Lower leg skin (tissue), 4 donors: ENCODE results near the gene PTGDS. TPM values are rescaled to one million over a fixed set of nuclear protein-coding genes. Genes with fewer than 3 reads are reported as not detected.

Experiments
- DNase-seq, 2 donors: peaks; one replicate each; pipeline ENCODE4 v3.0.0-alpha.2; 2019; ENCODE audit warnings: low spot score in 2 of 2
- H3K4me3 ChIP-seq: fragments of 200-600 bp; sonication (generic); 2 replicates; pipeline ENCODE4 v1.5.1; 2017; ENCODE audit warnings: mild to moderate bottlenecking, low read depth; ENCODE audit not compliant: poor library complexity, severe bottlenecking
- CTCF ChIP-seq, 3 donors: fragments of 450-650 bp; IDR thresholded peaks; one replicate each; pipeline ENCODE4 v1.5.1; 2016; ENCODE audit warnings: antibody characterized with exemption in 3 of 3, mild to moderate bottlenecking in 3 of 3, moderate library complexity in 2 of 3
- POLR2A ChIP-seq, 2 donors: fragments of 450-650 bp; IDR thresholded peaks; one replicate each; pipeline ENCODE4 v1.6.1; 2016 to 2017; ENCODE audit warnings: antibody characterized with exemption in 2 of 2, mild to moderate bottlenecking in 1 of 2, moderate library complexity in 1 of 2
- WGBS, 2 donors: methylation state at CpG; one replicate each; pipeline ENCODE4 v1.1.5; 2018; 5-methylcytosine and 5-hydroxymethylcytosine counted together
- intact Hi-C: fragments of 100-400 bp; cut with DNase I; formaldehyde crosslinking; loops from one replicate; pipeline ENCODE4 v1.15.0; 2023; ENCODE audit warnings: low total_unique reads
- total RNA-seq, 4 donors: library from RNA; depleted of rRNA; stranded (reverse); fragments of >200 nt; gene quantifications; one replicate each; pipeline ENCODE4 v1.1.0, GENCODE V29; 2016

The PTGDS gene
- total RNA-seq, 4 donors from 2014 or later, result 9.7 to 75.3 (median 14.8) TPM

DNA sequence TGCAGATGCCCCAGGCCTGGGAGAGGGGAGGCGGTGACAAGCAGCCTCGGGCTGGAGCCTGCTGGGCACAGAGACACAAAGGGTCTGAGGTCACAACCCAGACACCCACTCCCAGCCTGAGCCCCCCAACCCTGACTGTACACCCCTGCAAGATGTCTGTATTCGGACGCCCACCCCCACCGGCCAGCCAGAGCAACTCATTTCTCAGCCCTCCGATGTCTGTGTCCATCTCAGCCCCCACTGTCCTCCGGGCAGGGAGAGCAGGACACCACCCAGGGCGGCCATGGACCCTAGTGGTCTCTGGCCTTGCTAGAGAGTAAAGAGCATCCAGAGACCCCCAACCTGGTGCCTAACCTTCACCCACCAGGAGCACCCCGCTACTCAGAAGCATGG, 21.4 kb upstream of the PTGDS start:
- H3K4me3 ChIP-seq, result no peak overlapping the region
- intact Hi-C loops, result no loop called here
- 97 to 98% methylated on average over 9 of the region's 9 CpGs for WGBS, 2 donors
- TF ChIP-seq POLR2A (IDR thresholded peaks at IDR 0.05), result no peak
- no peak for TF ChIP-seq CTCF (IDR thresholded peaks at IDR 0.05)
- DNase-seq, result no peak

DNA sequence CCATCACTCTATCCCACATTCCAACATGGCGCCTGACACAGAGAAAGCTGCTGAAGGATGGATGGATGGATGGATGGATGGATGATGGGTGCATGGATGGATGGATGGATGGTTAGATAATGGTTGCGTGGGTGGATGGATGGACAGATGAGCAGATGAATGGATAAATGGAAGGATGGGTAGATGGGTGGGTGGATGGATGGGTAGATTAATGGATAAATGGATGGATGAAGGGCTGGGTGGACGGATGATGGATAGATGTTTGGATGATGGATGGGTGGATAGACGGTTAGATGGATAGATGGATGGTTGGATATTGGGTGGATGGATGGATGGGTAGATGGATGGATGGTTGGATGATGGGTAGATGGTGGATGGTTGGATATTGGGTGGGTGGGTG, 20.7 kb upstream of the PTGDS start:
- H3K4me3 ChIP-seq, result no peak overlapping the region
- DNase-seq, result no peak
- intact Hi-C loops, result no loop called here
- TF ChIP-seq CTCF (IDR thresholded peaks at IDR 0.05) (no peak), POLR2A (IDR thresholded peaks at IDR 0.05) (no peak)
- WGBS, 2 donors, result 95 to 98% methylated on average over 4 of the region's 4 CpGs

GRCh38 chr9:136957461-136957860, 19.8 kb upstream of the PTGDS start:
- no peak overlapping the region for H3K4me3 ChIP-seq
- intact Hi-C loops, result no loop called here
- 86 to 97% methylated on average over 1 of the region's 1 CpG for WGBS, 2 donors
- no peak for DNase-seq
- TF ChIP-seq CTCF (IDR thresholded peaks at IDR 0.05) (no peak), POLR2A (IDR thresholded peaks at IDR 0.05) (no peak)

- TF ChIP-seq CTCF (IDR thresholded peaks at IDR 0.05) (no peak), POLR2A (IDR thresholded peaks at IDR 0.05) (no peak)
- no peak for DNase-seq
- intact Hi-C loops, result no loop called here
- H3K4me3 ChIP-seq, result no peak overlapping the region
- WGBS, 2 donors, result 92 to 94% methylated on average over 6 of the region's 6 CpGs
These were observed 19.4 kb upstream of the PTGDS start for GRCh38 chr9:136957901-136958300.

GRCh38 chr9:136958473-136958872, 18.8 kb upstream of the PTGDS start:
- intact Hi-C loops, result no loop called here
- H3K4me3 ChIP-seq, result no peak overlapping the region
- WGBS, 2 donors, result 87 to 96% methylated on average over 5 to 7 of the region's 7 CpGs
- no peak for TF ChIP-seq POLR2A (IDR thresholded peaks at IDR 0.05)
- no peak for TF ChIP-seq CTCF (IDR thresholded peaks at IDR 0.05)
- DNase-seq, result no peak
